DMS53 treated with DMSO at 0.1 percent for 48 hours (cell line): ENCODE results near the gene RBM12.
A peak's percentile ranks its signal among the peaks of the same experiment; 100 is the strongest.

Experiments
- DNase-seq: peaks from one replicate; lab custom pipeline; 2025; ENCODE audit not compliant: unreplicated experiment; lab: John Stamatoyannopoulos, UW

RBM12 gene

GRCh38 chr20:35600993-35601973 lies 63.4 kb downstream of the RBM12 start:
- peak; percentile 31 for DNase-seq

DNA sequence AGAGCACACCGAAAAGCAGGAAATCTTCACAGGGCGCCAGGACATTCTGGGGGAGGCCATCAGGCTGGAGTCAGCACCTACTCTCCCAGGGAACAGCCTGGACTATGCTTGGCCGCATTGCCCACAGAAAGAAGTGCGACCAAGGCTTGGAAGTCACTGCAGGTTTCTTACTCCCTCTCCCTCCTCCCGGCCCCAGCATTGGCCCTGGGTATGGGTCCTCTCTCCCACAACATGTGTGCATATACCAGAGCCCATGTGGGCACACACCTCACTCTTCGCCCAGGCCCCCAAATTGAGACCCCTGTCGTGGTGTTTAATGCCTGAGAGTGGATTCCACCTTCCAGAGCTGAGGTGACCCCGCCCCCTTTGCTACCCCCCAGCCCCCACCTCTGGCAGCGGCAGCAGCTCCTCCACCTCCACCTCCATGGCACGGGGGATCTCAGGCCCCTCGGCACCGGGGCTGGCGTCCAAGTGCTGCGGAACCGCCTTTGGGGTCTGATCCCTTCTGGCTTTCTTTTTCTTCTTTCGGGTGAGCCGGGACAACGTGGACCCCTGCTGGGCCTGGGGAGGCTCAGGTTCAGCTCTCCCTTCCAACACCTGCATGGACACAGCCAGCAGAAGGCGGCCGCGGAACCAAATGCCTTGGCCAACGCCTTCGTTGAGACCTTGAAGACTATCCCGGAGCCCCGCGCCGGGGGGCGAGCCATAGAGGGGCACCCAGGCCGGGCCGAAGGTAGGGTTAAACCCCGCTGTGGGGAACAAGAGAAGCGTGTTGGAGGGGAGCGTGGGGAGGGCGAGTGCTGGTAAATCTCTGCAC lies 64.3 kb downstream of the RBM12 start:
- DNase-seq, result no peak

DNA sequence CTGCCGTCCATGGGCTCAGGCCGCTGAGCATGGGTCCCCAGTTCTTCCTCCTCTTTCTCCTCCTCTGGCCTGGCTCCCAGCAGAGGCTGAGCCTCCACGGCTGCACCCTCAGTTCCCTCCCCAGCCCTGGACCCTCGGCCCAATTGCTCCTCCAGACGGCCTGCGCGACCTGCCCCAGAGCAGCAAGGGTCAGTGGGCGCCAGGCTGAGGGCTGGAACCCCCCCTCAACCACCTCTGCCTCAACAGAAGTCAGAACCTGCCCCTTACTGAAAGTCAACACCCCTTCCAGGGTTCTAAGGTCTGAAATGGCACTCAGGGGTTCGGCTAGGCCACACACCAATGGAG lies 65.0 kb downstream of the RBM12 start:
- no peak for DNase-seq
